AML-193 (cell line): ENCODE data around the gene GABRD.
"Not testable (repeated sequence)": the region's sequence is repeated elsewhere in the genome, so short reads cannot be mapped to it uniquely, and the experiment has no call there.

Experiments used
- DNase-seq, 2 experiments: peaks; one replicate each; lab custom pipeline; 2025; lab: John Stamatoyannopoulos, UW

Gene GABRD

GRCh38 chr1:2019172-2019543, at the start of gene GABRD:
Gene GABRD (plus strand): TSS chr1:2019345. CDS start chr1:2019424, 79 bp downstream.
- DNase-seq = no peak

- DNase-seq = no peak
These were observed 49.6 kb upstream of the GABRD start for GRCh38 chr1:1969505-1969900.

GRCh38 chr1:1969953-1970716, 49.0 kb upstream of the GABRD start:
- DNase-seq = no peak

GRCh38 chr1:1971017-1971416, 48.1 kb upstream of the GABRD start:
- no peak for DNase-seq

GRCh38 chr1:1971688-1972087, 47.5 kb upstream of the GABRD start:
- DNase-seq = no peak

- no peak for DNase-seq
These were observed 46.0 kb upstream of the GABRD start for GRCh38 chr1:1972976-1973715.

- no peak for DNase-seq
These were observed 45.2 kb upstream of the GABRD start for GRCh38 chr1:1973716-1974642.

- no peak for DNase-seq
These were observed 44.3 kb upstream of the GABRD start for GRCh38 chr1:1974834-1975233.

GRCh38 chr1:1975535-1975934, 43.6 kb upstream of the GABRD start:
- no peak for DNase-seq

- DNase-seq = no peak
These were observed 43.1 kb upstream of the GABRD start for GRCh38 chr1:1976031-1976430.

- DNase-seq = no peak
These were observed 41.0 kb upstream of the GABRD start for GRCh38 chr1:1978108-1978507.

- not testable (repeated sequence) for DNase-seq
These were observed 40.3 kb upstream of the GABRD start for GRCh38 chr1:1978690-1979481.

GRCh38 chr1:1979482-1980165, 39.5 kb upstream of the GABRD start:
- DNase-seq = no peak

GRCh38 chr1:1980467-1981141, 38.5 kb upstream of the GABRD start:
- no peak for DNase-seq

- DNase-seq = no peak
These were observed 38.0 kb upstream of the GABRD start for GRCh38 chr1:1981142-1981500.

GRCh38 chr1:1981631-1982327, 37.4 kb upstream of the GABRD start:
- DNase-seq = not testable (repeated sequence)

GRCh38 chr1:1982379-1983232, 36.5 kb upstream of the GABRD start:
- no peak for DNase-seq

- DNase-seq = no peak
These were observed 34.5 kb upstream of the GABRD start for GRCh38 chr1:1984560-1985070.
